BLaER1 treated with 17β-estradiol and CSF1 and Interleukin-3, amounts not matched to agents 10 nM and 100 nM (cell line): ENCODE measurements around the gene AMOT.
A peak's percentile ranks its signal among the peaks of the same experiment; 100 is the strongest.

Experiments used
- H3K27ac ChIP-seq, 11 experiments: shearing (Covaris generic); formaldehyde crosslinking; 2 replicates each; pipeline ENCODE4 v1.8.1; 2022
- H3K27me3 ChIP-seq, 11 experiments: shearing (Covaris generic); formaldehyde crosslinking; 2 replicates each; pipeline ENCODE4 v1.8.1; 2022
- H3K36me3 ChIP-seq, 11 experiments: shearing (Covaris generic); formaldehyde crosslinking; 2 replicates each; pipeline ENCODE4 v1.8.1; 2022
- H3K4me1 ChIP-seq, 10 experiments: shearing (Covaris generic); formaldehyde crosslinking; 2 replicates each; pipeline ENCODE4 v1.8.1; 2022
- H3K4me2 ChIP-seq, 11 experiments: shearing (Covaris generic); formaldehyde crosslinking; 2 replicates each; pipeline ENCODE4 v1.8.1; 2022
- H3K4me3 ChIP-seq, 10 experiments: shearing (Covaris generic); formaldehyde crosslinking; 2 replicates each; pipeline ENCODE4 v1.8.1; 2022
- H3K9ac ChIP-seq, 11 experiments: shearing (Covaris generic); formaldehyde crosslinking; 2 replicates each; pipeline ENCODE4 v1.8.1; 2022
- H3K9me3 ChIP-seq, 11 experiments: shearing (Covaris generic); formaldehyde crosslinking; replicated peaks in 1 of 11; 2 replicates each; pipeline ENCODE4 v1.8.1; 2022
- H4K20me1 ChIP-seq, 11 experiments: shearing (Covaris generic); formaldehyde crosslinking; 2 replicates each; pipeline ENCODE4 v1.8.1; 2022
- Cebpa-rat ChIP-seq, 11 experiments: shearing (Covaris generic); IDR thresholded peaks; 2 replicates each; pipeline ENCODE4 v1.8.1; 2022

The AMOT gene

DNA sequence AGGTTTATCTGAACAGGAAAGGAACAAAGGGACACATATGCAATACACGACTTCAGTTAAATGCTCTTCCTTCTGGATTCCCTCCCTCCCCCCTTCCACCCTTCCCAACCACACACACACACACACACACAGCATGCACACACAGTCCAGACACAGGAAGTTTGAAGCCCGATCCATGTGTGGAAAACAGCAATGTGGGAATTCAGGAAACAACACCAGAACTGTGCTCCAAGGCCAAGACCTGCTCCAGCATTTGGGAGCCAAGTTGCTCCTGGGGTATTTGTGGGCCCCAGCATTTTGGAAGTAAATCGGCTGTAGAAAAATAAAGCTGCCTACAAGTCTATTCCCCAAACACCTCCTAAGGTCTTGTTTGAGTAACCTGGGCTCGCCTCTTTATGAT is 5.6 kb upstream of the AMOT start:
- H3K36me3 ChIP-seq = no peaks in the 10 kb centered on the region
- H4K20me1 ChIP-seq = no peaks in the 10 kb centered on the region
- no peak overlapping the region for H3K4me2 ChIP-seq
- H3K4me3 ChIP-seq = no peak overlapping the region
- peaks cover 68 to 100% (median 99%) of the 10 kb centered on the region in 11 experiments for H3K27me3 ChIP-seq
- H3K27ac ChIP-seq = no peak overlapping the region
- peaks cover 17 to 38% (median 30%) of the 10 kb centered on the region in 10 experiments for H3K4me1 ChIP-seq
- no peak for TF ChIP-seq Cebpa-rat (IDR thresholded peaks at IDR 0.05)
- H3K9ac ChIP-seq = no peak overlapping the region
- peaks cover 0 to 3% (median 0%) of the 10 kb centered on the region in 11 experiments; a peak in 2 of 22 replicates for H3K9me3 ChIP-seq

DNA sequence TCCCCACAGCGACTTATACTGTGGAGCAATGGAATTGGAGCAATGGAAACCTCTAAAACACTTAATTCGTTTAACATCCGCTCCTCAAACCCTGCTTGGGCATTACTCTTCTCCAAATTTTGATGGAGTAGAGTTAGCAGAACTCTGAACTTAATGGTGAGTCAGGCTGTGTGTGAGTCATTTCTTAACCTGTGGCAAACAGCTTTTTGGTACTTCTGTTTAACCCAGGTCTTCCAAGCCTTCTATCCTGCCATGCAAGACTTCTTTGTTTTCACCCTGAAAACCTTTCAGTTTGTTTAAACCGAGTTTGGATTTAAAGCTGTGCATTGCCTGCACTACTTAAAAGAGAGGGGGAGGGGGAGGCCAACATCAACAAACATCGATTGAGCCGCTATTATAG is 3.6 kb upstream of the AMOT start:
- H3K4me3 ChIP-seq = no peak overlapping the region
- no peak for TF ChIP-seq Cebpa-rat (IDR thresholded peaks at IDR 0.05)
- H3K27ac ChIP-seq = no peak overlapping the region
- no peaks in the 10 kb centered on the region for H3K36me3 ChIP-seq
- peaks cover 11 to 27% (median 14%) of the 10 kb centered on the region in 10 experiments; a peak in 19 of 20 replicates for H3K4me1 ChIP-seq
- peaks cover 58 to 100% (median 97%) of the 10 kb centered on the region in 11 experiments for H3K27me3 ChIP-seq
- H4K20me1 ChIP-seq = no peaks in the 10 kb centered on the region
- H3K9me3 ChIP-seq = peaks cover 0 to 16% (median 2%) of the 10 kb centered on the region in 11 experiments; a peak in 4 of 22 replicates
- H3K4me2 ChIP-seq = no peak overlapping the region
- no peak overlapping the region for H3K9ac ChIP-seq

DNA sequence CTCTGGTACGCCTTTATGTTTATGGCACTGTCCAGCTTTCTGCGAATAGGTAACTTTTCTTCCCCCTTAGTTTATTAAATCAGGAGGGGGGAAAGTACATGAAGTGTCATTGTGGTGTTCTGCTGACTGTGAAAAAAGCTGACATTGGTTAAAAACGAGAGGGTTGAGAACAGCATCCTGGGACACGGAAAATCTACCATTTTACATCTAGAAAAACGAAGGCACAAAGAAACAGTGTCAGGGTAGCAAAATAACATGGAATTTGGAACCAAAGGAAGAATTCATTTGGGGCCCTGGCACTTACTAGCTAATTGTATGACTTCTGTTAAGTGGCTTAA is 1.2 kb upstream of the AMOT start:
- Histone ChIP-seq H3K27me3 (peaks cover 72 to 100% (median 98%) of the 10 kb centered on the region in 11 experiments), H3K27ac (peak overlapping the region in 6 of 11 experiments; percentile 33 to 86 (median 82); a peak in 12 of 22 replicates), H3K9me3 (peaks cover 0 to 17% (median 4%) of the 10 kb centered on the region in 11 experiments; a peak in 4 of 22 replicates), H3K9ac (peak overlapping the region in 10 of 11 experiments; percentile 40 to 83 (median 62); a peak in 17 of 22 replicates), H4K20me1 (no peaks in the 10 kb centered on the region; a peak in 1 of 22 replicates), H3K4me1 (peaks cover 6 to 25% (median 16%) of the 10 kb centered on the region in 10 experiments; a peak in 14 of 20 replicates), H3K4me3 (peak overlapping the region; percentile 64 to 79 (median 73)), H3K36me3 (no peaks in the 10 kb centered on the region), H3K4me2 (peak overlapping the region; percentile 44 to 76 (median 53); a peak in 21 of 22 replicates)
- TF ChIP-seq Cebpa-rat (IDR thresholded peaks at IDR 0.05) = no peak

DNA sequence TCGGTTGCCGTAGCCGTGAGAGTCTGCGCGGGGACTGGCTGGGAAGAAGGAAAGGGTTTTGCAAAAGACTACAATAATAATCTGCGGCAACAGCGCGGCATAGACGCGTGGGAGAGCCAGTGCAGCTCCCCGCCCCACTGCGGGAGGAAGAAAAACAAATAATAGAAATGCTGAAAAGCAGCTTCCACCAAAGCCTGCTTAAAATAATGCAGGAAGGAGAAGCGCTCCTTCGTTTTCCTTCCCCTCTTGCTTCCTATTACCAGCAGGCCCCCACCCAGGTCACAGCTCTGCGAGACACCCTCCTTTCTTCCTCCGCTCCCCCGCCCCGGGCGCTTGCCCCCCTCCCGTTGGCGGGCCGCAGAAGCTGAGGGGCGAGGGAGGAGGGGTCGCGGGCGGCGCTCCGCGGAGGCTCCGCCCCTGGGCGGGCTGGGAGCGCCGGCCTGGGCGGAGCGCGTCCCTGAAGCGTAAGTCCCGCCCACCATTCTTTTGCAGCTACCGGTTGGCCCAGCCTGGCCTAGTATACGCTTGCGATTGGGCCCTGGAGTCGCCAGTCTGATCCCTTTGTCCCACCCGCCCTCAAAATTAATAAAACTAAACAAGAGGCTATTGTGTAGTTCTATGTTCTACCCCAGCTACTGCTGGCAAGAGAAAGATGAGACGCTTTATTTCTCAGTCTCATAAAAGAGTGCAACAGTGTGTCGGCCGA is 636 bp upstream of the AMOT start:
- Histone ChIP-seq H3K36me3 (no peaks in the 10 kb centered on the region), H3K4me3 (peak overlapping the region; percentile 64 to 79 (median 73)), H3K27me3 (peaks cover 72 to 100% (median 98%) of the 10 kb centered on the region in 11 experiments), H3K9me3 (peaks cover 0 to 17% (median 4%) of the 10 kb centered on the region in 11 experiments; a peak in 4 of 22 replicates), H3K9ac (peak overlapping the region; percentile 59 to 85 (median 82); a peak in 21 of 22 replicates), H3K4me2 (peak overlapping the region; percentile 44 to 76 (median 53); a peak in 21 of 22 replicates), H3K27ac (peak overlapping the region; percentile 3 to 86 (median 80); a peak in 20 of 22 replicates), H3K4me1 (peaks cover 3 to 26% (median 16%) of the 10 kb centered on the region in 10 experiments; a peak in 14 of 20 replicates), H4K20me1 (no peaks in the 10 kb centered on the region; a peak in 1 of 22 replicates)
- TF ChIP-seq Cebpa-rat (IDR thresholded peaks at IDR 0.05) = no peak

DNA sequence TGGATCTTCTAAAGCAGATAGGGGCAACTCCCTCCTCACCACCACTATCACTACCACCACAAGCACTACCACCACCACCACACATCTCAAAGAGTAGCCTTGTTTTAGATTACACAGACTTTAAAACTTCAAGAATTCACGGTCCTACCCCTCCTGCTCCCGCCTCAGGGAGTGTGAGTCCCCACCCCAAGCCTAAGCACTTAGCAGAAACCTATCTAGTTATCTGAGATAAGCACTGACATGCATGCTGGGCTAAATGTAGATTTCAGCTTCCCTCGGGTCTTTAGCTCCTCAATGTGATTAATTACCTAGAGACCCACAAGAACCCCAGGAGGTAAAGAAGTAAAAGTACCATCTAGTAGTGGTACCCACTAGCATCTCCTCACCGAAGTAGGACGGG is 775 bp downstream of the AMOT start:
- H3K4me3 ChIP-seq = peak overlapping the region; percentile 64 to 79 (median 73)

DNA sequence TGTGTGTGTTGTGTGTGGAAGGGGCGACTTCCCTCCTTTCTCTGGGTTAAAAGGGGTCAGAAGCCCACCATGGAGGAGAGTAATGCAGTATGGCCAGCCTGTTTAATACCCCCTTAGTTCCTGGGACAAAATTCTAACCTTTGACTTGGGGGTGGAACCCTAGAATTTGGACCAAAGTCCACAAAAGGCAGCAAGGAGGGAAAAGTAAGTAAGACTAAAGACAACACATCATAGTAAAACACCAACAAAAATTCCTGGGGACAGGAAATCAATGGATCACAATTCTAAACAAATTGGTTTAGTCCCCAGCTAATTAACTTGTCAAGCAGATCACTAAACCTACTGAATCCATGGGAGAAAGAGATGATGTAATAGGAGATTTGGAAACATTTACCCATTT is 3.1 kb downstream of the AMOT start:
- peaks cover 68 to 100% (median 98%) of the 10 kb centered on the region in 11 experiments for H3K27me3 ChIP-seq
- H3K4me3 ChIP-seq = peak overlapping the region in 4 of 10 experiments; percentile 43 to 75 (median 73); a peak in 4 of 20 replicates
- H3K9ac ChIP-seq = no peak overlapping the region
- no peaks in the 10 kb centered on the region for H3K36me3 ChIP-seq
- TF ChIP-seq Cebpa-rat (IDR thresholded peaks at IDR 0.05) = no peak
- peak overlapping the region in 8 of 11 experiments; percentile 14 to 80 (median 66); a peak in 14 of 22 replicates for H3K4me2 ChIP-seq
- H3K9me3 ChIP-seq = peaks cover 0 to 17% (median 4%) of the 10 kb centered on the region in 11 experiments; a peak in 4 of 22 replicates
- H3K27ac ChIP-seq = no peak overlapping the region
- peaks cover 0 to 10% (median 0%) of the 10 kb centered on the region in 11 experiments; a peak in 3 of 22 replicates for H4K20me1 ChIP-seq
- H3K4me1 ChIP-seq = peaks cover 5 to 26% (median 16%) of the 10 kb centered on the region in 10 experiments; a peak in 14 of 20 replicates

More for the DNA sequence above, 775 bp downstream of the AMOT start:
- H3K27me3 ChIP-seq = peaks cover 71 to 100% (median 98%) of the 10 kb centered on the region in 11 experiments
- H3K4me1 ChIP-seq = peaks cover 7 to 26% (median 17%) of the 10 kb centered on the region in 10 experiments; a peak in 14 of 20 replicates
- no peaks in the 10 kb centered on the region for H3K36me3 ChIP-seq
- H4K20me1 ChIP-seq = peaks cover 0 to 3% (median 0%) of the 10 kb centered on the region in 11 experiments; a peak in 2 of 22 replicates
- no peak for TF ChIP-seq Cebpa-rat (IDR thresholded peaks at IDR 0.05)
- peak overlapping the region; percentile 57 to 80 (median 68) for H3K4me2 ChIP-seq
- peak overlapping the region; percentile 17 to 85 (median 82); a peak in 20 of 22 replicates for H3K9ac ChIP-seq
- peaks cover 0 to 17% (median 4%) of the 10 kb centered on the region in 11 experiments; a peak in 4 of 22 replicates for H3K9me3 ChIP-seq
- peak overlapping the region in 8 of 11 experiments; percentile 68 to 86 (median 84); a peak in 17 of 22 replicates for H3K27ac ChIP-seq

DNA sequence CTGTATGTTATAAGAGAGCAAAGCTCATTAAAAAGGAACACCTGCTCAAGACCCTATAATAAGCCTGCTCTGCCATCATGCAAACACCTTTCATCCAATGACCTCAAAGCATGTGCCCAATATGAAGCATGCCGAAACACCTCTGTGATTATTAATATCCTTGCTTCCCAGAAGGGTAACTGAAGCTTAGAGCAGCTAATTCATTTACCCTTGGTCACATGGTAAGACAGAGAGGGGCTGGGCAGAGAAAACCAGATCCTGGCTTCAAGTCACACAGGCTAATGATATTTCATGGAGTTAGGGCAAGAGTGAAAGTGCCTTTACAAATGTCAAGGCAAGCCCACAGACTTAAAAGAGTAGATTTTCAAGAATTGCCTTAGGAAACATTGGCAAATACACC is 5.6 kb downstream of the AMOT start:
- TF ChIP-seq Cebpa-rat (IDR thresholded peaks at IDR 0.05) = no peak
- H3K4me2 ChIP-seq = peak overlapping the region in 2 of 11 experiments; percentile 29 to 32; a peak in 2 of 22 replicates

DNA sequence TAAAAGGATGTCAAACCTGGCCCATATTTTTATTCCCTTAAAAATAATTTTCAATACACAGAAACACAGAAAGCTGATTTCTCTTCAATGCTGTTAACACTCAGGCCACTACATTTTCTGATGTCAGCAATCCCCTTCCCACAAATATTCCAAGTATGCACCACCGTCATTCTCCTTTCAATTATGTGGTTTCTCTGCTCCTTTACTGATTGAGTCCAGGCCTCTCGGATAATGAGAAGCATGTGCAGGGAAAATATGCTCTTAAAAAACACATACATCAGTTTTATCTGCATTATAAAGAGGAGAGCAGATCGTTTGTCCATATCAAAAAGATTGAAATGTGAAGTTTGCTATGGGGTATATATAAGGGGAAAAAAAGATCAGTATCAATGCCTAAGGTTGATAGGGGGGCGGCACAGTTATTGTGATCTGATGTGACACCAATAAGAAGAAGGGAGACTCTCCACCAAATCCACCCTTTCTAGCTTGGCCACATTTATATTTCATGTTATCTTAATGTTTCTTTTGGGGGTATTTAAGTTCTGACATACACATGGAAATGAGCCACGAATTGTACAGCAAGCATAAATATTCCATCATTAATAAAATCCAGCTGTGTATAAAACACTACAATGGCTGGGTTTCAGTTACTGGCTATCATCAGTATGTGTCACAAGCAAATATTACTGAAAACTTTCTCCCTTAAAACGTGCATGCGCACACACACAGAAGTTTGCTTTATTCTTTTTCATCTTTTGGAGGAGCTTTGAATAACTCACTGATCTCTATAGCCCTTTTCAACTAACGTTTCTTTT is 6.4 kb downstream of the AMOT start:
- Histone ChIP-seq H3K9ac (no peak overlapping the region), H4K20me1 (peaks cover 0 to 14% (median 0%) of the 10 kb centered on the region in 11 experiments; a peak in 4 of 22 replicates), H3K4me1 (peaks cover 0 to 26% (median 11%) of the 10 kb centered on the region in 10 experiments; a peak in 10 of 20 replicates), H3K27me3 (peaks cover 88 to 100% (median 100%) of the 10 kb centered on the region in 11 experiments), H3K9me3 (peaks cover 0 to 5% (median 0%) of the 10 kb centered on the region in 11 experiments; a peak in 2 of 22 replicates), H3K4me3 (no peak overlapping the region), H3K36me3 (peaks cover 0 to 30% (median 3%) of the 10 kb centered on the region in 11 experiments; a peak in 8 of 22 replicates), H3K4me2 (no peak overlapping the region), H3K27ac (no peak overlapping the region)
- no peak for TF ChIP-seq Cebpa-rat (IDR thresholded peaks at IDR 0.05)

More for the DNA sequence above, 5.6 kb downstream of the AMOT start:
- H3K36me3 ChIP-seq = peaks cover 0 to 23% (median 3%) of the 10 kb centered on the region in 11 experiments; a peak in 6 of 22 replicates
- peaks cover 88 to 100% (median 100%) of the 10 kb centered on the region in 11 experiments for H3K27me3 ChIP-seq
- H3K4me1 ChIP-seq = peaks cover 4 to 26% (median 12%) of the 10 kb centered on the region in 10 experiments; a peak in 11 of 20 replicates
- H4K20me1 ChIP-seq = peaks cover 0 to 14% (median 0%) of the 10 kb centered on the region in 11 experiments; a peak in 3 of 22 replicates
- H3K9ac ChIP-seq = no peak overlapping the region
- no peak overlapping the region for H3K4me3 ChIP-seq
- peaks cover 0 to 10% (median 0%) of the 10 kb centered on the region in 11 experiments; a peak in 2 of 22 replicates for H3K9me3 ChIP-seq
- no peak overlapping the region for H3K27ac ChIP-seq
